ENCODE data around the gene TXNRD3. TPM values are rescaled to one million over a fixed set of nuclear protein-coding genes. Genes with fewer than 3 reads are reported as not detected.

TXNRD3 gene
- polyA plus RNA-seq, 1 of the 3 experiments (the other 2 are of a cell fraction) = 4.7 TPM

DNA sequence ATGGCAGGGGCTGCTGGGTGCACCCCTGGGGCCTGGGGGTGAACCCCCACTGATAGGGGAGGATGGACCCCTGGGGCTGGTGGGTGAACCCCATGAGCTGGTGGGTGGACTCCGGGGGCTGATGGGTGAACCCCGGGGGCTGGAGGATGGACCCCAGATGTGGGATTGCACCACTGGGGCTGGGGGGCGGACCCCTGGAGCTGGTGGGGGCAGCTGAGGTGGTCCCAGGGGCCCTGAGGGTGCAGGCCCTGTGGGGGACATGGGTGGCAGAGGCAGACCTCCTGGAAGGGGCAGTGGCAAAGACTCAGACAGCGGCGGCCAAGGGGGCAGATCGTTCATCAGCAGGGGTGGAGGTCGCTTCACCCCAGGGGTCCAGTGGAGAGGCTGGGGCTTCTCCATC, 17.4 kb upstream of the TXNRD3 start:
- H3K27ac ChIP-seq (ENCODE audit: low read depth in 2 of 2, low read length in 1 of 2) = no peak overlapping the region
- no peaks in the 10 kb centered on the region for H3K4me1 ChIP-seq (ENCODE audit: control insufficient read depth in 1 of 2, insufficient read depth in 2 of 2, low read depth in 1 of 2, low read length in 1 of 2)
- no peaks in the 10 kb centered on the region for H4K20me1 ChIP-seq (ENCODE audit: insufficient read depth)
- H3K4me3 ChIP-seq (ENCODE audit: low read depth in 2 of 2, low read length in 1 of 2) = no peak overlapping the region
- H3K9ac ChIP-seq = no peak overlapping the region
- H3K9me2 ChIP-seq = no peaks in the 10 kb centered on the region
- no peaks in the 10 kb centered on the region for H3K36me3 ChIP-seq (replicated peaks in 1 of 2; ENCODE audit: control insufficient read depth in 1 of 2, insufficient read depth in 2 of 2, low read length in 1 of 2)
- DNase-seq = no peak
- H3K27me3 ChIP-seq (ENCODE audit: insufficient read depth) = no peaks in the 10 kb centered on the region
- H3K9me3 ChIP-seq = peaks cover 7% of the 10 kb centered on the region; the same call in 1 of the 2 replicates
- ChIA-PET POLR2A (no interaction called here), CTCF (interaction anchor here (1.1 to 1.7 kb wide), 2 partner anchors 12 to 18 kb away, joined by 4 to 9 read pairs; partner anchors contain the start of gene TXNRD3)
- no peak overlapping the region for H2AFZ ChIP-seq (ENCODE audit: low read depth)
- no peaks in the 10 kb centered on the region for H3K79me2 ChIP-seq (ENCODE audit: insufficient read depth)
- H3K4me2 ChIP-seq = no peak overlapping the region
- no peaks in the 10 kb centered on the region for H3F3A ChIP-seq (replicated peaks; ENCODE audit: insufficient read depth)
- WGBS (ENCODE audit: low lambda C conversion rate) = 69% methylated on average over 6 of the region's 7 CpGs
- TF ChIP-seq, protein P1, sequence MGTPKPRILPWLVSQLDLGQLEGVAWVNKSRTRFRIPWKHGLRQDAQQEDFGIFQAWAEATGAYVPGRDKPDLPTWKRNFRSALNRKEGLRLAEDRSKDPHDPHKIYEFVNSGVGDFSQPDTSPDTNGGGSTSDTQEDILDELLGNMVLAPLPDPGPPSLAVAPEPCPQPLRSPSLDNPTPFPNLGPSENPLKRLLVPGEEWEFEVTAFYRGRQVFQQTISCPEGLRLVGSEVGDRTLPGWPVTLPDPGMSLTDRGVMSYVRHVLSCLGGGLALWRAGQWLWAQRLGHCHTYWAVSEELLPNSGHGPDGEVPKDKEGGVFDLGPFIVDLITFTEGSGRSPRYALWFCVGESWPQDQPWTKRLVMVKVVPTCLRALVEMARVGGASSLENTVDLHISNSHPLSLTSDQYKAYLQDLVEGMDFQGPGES (IDR thresholded peaks at IDR 0.05; ENCODE audit: low read depth, low read length) = no peak
- TF ChIP-seq, protein P2, sequence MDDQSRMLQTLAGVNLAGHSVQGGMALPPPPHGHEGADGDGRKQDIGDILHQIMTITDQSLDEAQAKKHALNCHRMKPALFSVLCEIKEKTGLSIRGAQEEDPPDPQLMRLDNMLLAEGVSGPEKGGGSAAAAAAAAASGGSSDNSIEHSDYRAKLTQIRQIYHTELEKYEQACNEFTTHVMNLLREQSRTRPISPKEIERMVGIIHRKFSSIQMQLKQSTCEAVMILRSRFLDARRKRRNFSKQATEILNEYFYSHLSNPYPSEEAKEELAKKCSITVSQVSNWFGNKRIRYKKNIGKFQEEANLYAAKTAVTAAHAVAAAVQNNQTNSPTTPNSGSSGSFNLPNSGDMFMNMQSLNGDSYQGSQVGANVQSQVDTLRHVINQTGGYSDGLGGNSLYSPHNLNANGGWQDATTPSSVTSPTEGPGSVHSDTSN (IDR thresholded peaks at IDR 0.05) = no peak
- TF ChIP-seq SIN3A (IDR thresholded peaks at IDR 0.05; ENCODE audit: borderline replicate concordance, low read depth, low read length) = no peak
- TF ChIP-seq POLR2AphosphoS5 (IDR thresholded peaks at IDR 0.05; ENCODE audit: low read depth, low read length) = no peak
- TF ChIP-seq GATA2 (CRISPR knock-in tag; IDR thresholded peaks at IDR 0.05) = no peak
- TF ChIP-seq, protein P3, sequence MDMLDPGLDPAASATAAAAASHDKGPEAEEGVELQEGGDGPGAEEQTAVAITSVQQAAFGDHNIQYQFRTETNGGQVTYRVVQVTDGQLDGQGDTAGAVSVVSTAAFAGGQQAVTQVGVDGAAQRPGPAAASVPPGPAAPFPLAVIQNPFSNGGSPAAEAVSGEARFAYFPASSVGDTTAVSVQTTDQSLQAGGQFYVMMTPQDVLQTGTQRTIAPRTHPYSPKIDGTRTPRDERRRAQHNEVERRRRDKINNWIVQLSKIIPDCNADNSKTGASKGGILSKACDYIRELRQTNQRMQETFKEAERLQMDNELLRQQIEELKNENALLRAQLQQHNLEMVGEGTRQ (IDR thresholded peaks at IDR 0.05; ENCODE audit: borderline replicate concordance, low read depth, low read length) = no peak
- TF ChIP-seq NFIC (IDR thresholded peaks at IDR 0.05; ENCODE audit: borderline replicate concordance) = no peak
- TF ChIP-seq JUND (IDR thresholded peaks at IDR 0.05) = no peak
- TF ChIP-seq, protein P4, sequence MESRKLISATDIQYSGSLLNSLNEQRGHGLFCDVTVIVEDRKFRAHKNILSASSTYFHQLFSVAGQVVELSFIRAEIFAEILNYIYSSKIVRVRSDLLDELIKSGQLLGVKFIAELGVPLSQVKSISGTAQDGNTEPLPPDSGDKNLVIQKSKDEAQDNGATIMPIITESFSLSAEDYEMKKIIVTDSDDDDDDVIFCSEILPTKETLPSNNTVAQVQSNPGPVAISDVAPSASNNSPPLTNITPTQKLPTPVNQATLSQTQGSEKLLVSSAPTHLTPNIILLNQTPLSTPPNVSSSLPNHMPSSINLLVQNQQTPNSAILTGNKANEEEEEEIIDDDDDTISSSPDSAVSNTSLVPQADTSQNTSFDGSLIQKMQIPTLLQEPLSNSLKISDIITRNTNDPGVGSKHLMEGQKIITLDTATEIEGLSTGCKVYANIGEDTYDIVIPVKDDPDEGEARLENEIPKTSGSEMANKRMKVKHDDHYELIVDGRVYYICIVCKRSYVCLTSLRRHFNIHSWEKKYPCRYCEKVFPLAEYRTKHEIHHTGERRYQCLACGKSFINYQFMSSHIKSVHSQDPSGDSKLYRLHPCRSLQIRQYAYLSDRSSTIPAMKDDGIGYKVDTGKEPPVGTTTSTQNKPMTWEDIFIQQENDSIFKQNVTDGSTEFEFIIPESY (IDR thresholded peaks at IDR 0.05; ENCODE audit: borderline replicate concordance, low read depth) = no peak
- TF ChIP-seq NRF1 (IDR thresholded peaks at IDR 0.05; ENCODE audit: low read depth, low read length) = no peak

DNA sequence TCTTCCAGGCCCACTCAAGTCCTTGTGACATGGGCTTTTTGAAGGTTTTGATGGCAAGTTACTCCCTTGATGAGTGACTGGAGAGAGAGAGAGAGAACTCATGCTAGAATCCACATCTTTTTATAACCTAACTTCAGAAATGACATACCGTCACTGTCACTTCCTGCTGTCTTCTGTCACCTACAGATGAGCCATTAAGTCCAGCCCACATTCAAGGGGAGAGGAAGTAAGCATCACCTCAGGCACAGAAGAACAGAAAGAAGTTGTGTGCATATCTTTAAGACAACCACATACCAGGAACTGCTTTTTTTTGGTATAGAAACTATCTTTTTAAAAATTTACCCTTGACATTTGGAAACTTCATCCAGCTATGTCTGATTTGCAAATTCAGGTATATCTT, 16.6 kb upstream of the TXNRD3 start:
- no peaks in the 10 kb centered on the region for H3F3A ChIP-seq (replicated peaks; ENCODE audit: insufficient read depth)
- H2AFZ ChIP-seq (ENCODE audit: low read depth) = no peak overlapping the region
- H3K4me2 ChIP-seq = no peak overlapping the region
- no peak for DNase-seq
- peaks cover 7% of the 10 kb centered on the region; the same call in 1 of the 2 replicates for H3K9me3 ChIP-seq
- H3K27ac ChIP-seq (ENCODE audit: low read depth in 2 of 2, low read length in 1 of 2) = no peak overlapping the region
- H3K9ac ChIP-seq = no peak overlapping the region
- no peaks in the 10 kb centered on the region for H3K36me3 ChIP-seq (replicated peaks in 1 of 2; ENCODE audit: control insufficient read depth in 1 of 2, insufficient read depth in 2 of 2, low read length in 1 of 2)
- H3K4me3 ChIP-seq (ENCODE audit: low read depth in 2 of 2, low read length in 1 of 2) = no peak overlapping the region
- no peaks in the 10 kb centered on the region for H3K79me2 ChIP-seq (ENCODE audit: insufficient read depth)
- no peaks in the 10 kb centered on the region for H3K27me3 ChIP-seq (ENCODE audit: insufficient read depth)
- no peaks in the 10 kb centered on the region for H3K9me2 ChIP-seq
- CTCF ChIA-PET = interaction anchor here (1.4 to 1.7 kb wide), 2 partner anchors 8 to 12 kb away, joined by 6 to 9 read pairs; no protein-coding TSS in a partner anchor
- POLR2A ChIA-PET = interaction anchor here (0.6 kb wide), 1 partner anchor 9 kb away, joined by 3 read pairs; no protein-coding TSS in a partner anchor
- WGBS (ENCODE audit: low lambda C conversion rate) = 76% methylated on average over 1 of the region's 1 CpG
- H4K20me1 ChIP-seq (ENCODE audit: insufficient read depth) = no peaks in the 10 kb centered on the region
- no peaks in the 10 kb centered on the region for H3K4me1 ChIP-seq (ENCODE audit: control insufficient read depth in 1 of 2, insufficient read depth in 2 of 2, low read depth in 1 of 2, low read length in 1 of 2)
- TF ChIP-seq SMC3 (IDR thresholded peaks at IDR 0.05; ENCODE audit: low read depth, low read length) (no peak), FOXM1 (IDR thresholded peaks at IDR 0.05; ENCODE audit: low read depth) (no peak), FOXJ3 (CRISPR knock-in tag; IDR thresholded peaks at IDR 0.05) (no peak), CHD2 (IDR thresholded peaks at IDR 0.05; ENCODE audit: low read length, partially characterized antibody) (no peak)
- TF ChIP-seq, protein P5, sequence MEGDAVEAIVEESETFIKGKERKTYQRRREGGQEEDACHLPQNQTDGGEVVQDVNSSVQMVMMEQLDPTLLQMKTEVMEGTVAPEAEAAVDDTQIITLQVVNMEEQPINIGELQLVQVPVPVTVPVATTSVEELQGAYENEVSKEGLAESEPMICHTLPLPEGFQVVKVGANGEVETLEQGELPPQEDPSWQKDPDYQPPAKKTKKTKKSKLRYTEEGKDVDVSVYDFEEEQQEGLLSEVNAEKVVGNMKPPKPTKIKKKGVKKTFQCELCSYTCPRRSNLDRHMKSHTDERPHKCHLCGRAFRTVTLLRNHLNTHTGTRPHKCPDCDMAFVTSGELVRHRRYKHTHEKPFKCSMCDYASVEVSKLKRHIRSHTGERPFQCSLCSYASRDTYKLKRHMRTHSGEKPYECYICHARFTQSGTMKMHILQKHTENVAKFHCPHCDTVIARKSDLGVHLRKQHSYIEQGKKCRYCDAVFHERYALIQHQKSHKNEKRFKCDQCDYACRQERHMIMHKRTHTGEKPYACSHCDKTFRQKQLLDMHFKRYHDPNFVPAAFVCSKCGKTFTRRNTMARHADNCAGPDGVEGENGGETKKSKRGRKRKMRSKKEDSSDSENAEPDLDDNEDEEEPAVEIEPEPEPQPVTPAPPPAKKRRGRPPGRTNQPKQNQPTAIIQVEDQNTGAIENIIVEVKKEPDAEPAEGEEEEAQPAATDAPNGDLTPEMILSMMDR (IDR thresholded peaks at IDR 0.05) = no peak
- TF ChIP-seq, protein P6, sequence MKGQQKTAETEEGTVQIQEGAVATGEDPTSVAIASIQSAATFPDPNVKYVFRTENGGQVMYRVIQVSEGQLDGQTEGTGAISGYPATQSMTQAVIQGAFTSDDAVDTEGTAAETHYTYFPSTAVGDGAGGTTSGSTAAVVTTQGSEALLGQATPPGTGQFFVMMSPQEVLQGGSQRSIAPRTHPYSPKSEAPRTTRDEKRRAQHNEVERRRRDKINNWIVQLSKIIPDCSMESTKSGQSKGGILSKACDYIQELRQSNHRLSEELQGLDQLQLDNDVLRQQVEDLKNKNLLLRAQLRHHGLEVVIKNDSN (IDR thresholded peaks at IDR 0.05; ENCODE audit: borderline replicate concordance, low read depth) = no peak
- TF ChIP-seq, protein P2 (IDR thresholded peaks at IDR 0.05) = no peak
- TF ChIP-seq, protein P3 (IDR thresholded peaks at IDR 0.05; ENCODE audit: borderline replicate concordance, low read depth, low read length) = no peak
